Measurements from ENCODE around the gene GNAO1.

Gene GNAO1

DNA sequence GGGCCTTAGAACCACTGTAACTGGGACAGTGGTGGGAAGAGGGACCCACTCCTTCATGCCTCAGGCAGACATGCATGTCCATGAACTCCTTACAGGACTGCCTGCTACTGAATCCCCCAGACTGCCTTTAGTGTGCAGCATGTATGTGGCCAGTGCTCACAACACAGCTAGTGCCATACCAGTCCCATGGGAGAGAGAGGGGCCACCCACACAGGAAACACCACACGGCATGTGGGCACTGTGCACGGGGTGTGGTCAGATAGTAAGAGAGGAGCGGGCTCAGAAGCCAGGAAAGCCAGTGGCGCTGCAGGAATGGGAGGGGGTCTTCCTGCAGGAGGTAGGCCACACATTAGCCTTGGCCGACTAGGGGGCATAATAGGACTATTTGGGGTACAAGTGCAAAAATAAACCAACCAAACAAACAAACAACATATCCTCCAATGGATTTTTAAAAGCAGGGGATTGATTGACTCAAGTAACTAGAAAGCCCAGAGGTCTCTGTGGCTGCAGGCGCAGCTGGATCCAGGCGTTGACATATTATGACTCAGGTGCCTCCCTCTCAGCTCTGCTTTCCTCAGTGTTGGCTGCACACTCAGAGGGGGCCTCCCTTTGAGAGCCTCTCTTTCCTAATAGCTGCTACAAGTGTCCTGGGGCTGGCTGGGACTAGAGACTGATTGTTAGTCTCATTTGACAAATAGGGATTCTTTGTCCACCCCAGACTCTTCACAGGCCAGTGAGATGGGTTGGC, 129.7 kb downstream of the GNAO1 start:
- H3K27ac ChIP-seq (ENCODE audit: low read depth, low read length) = no peak overlapping the region
- no peak overlapping the region for H3K4me3 ChIP-seq (ENCODE audit: low read depth, low read length)
- H3K27me3 ChIP-seq (ENCODE audit: control insufficient read depth, insufficient read depth, low read length) = peaks cover 9% of the 10 kb centered on the region; the same call in 1 of the 2 replicates
- H3K4me1 ChIP-seq (ENCODE audit: control insufficient read depth, insufficient read depth, low read length) = 0 out of 2 replicates have a peak, but pooled peaks cover 2% of the 10 kb centered on the region
- no peak overlapping the region for H3K9ac ChIP-seq (ENCODE audit: low read depth, low read length)
- H3K9me3 ChIP-seq (ENCODE audit: control insufficient read depth, insufficient read depth, low read length) = no peaks in the 10 kb centered on the region
- H3K36me3 ChIP-seq (ENCODE audit: control insufficient read depth, insufficient read depth, low read length) = no peaks in the 10 kb centered on the region

DNA sequence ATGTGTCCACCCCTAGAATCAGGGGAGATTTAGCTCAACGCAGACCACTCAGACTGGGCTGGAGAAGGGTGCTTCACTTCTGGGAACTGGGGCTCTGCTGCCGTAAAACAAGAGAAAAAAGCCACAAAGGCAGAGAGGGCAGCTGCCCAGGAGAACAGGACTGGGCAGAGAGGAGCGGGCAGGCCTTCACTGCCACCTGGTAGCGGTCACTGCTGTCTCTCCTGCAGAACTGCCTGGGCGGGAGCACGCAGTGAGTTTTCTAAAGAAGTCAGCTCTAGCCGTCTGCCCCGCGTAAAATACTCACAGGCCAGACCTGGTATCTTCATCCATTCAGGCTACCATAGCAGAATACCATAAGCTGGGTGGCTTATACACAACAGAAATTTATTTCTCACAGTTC, 130.3 kb downstream of the GNAO1 start:
- no peaks in the 10 kb centered on the region for H3K36me3 ChIP-seq (ENCODE audit: control insufficient read depth, insufficient read depth, low read length)
- H3K4me3 ChIP-seq (ENCODE audit: low read depth, low read length) = no peak overlapping the region
- H3K9ac ChIP-seq (ENCODE audit: low read depth, low read length) = no peak overlapping the region
- H3K4me1 ChIP-seq (ENCODE audit: control insufficient read depth, insufficient read depth, low read length) = 0 out of 2 replicates have a peak, but pooled peaks cover 2% of the 10 kb centered on the region
- H3K27ac ChIP-seq (ENCODE audit: low read depth, low read length) = no peak overlapping the region
- no peaks in the 10 kb centered on the region for H3K9me3 ChIP-seq (ENCODE audit: control insufficient read depth, insufficient read depth, low read length)
- peaks cover 9% of the 10 kb centered on the region; the same call in 1 of the 2 replicates for H3K27me3 ChIP-seq (ENCODE audit: control insufficient read depth, insufficient read depth, low read length)

DNA sequence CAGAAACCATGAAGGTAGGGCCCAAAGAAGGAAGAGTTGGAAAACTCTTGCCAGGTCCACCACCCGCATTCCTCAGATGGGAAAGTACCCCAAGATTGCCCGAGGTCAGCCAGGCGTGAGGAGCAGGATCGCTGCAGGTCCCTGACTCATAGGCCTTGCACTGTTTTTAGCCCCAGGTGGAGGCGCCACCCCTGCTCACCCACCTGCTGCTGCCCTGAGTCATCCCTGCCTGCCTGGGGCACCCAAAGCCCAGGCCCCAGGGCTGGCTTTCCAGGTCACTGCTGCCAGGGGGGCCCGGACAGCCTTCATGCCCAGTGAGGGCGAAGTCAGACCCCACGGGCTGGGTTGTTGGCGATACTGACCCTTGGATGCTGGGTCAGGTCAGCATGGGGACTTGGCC, 133.1 kb downstream of the GNAO1 start:
- no peak overlapping the region for H3K27ac ChIP-seq (ENCODE audit: low read depth, low read length)
- no peak overlapping the region for H3K9ac ChIP-seq (ENCODE audit: low read depth, low read length)
- H3K27me3 ChIP-seq (ENCODE audit: control insufficient read depth, insufficient read depth, low read length) = no peaks in the 10 kb centered on the region
- no peaks in the 10 kb centered on the region for H3K9me3 ChIP-seq (ENCODE audit: control insufficient read depth, insufficient read depth, low read length)
- H3K36me3 ChIP-seq (ENCODE audit: control insufficient read depth, insufficient read depth, low read length) = no peaks in the 10 kb centered on the region
- H3K4me1 ChIP-seq (ENCODE audit: control insufficient read depth, insufficient read depth, low read length) = no peaks in the 10 kb centered on the region
- no peak overlapping the region for H3K4me3 ChIP-seq (ENCODE audit: low read depth, low read length)

DNA sequence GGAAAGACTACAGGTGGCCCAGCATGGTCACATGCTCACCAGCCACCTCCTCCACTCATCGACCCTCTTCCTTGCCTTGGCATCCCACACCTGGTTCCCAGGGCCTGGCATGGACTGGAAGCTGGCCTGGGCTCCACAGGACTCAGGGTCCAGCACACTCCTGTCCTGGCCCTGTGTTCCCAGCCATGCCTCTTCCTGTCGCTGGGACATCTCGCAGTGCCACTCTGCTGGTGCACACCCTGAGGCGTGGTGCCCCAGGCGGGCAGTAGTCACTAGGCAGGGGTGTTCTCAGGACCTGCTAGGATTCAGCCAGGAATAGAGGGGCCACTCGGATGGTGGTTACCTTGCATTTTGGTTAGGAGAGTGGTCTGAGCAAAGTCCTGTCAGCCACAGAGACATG, 134.7 kb downstream of the GNAO1 start:
- no peaks in the 10 kb centered on the region for H3K36me3 ChIP-seq (ENCODE audit: control insufficient read depth, insufficient read depth, low read length)
- H3K27ac ChIP-seq (ENCODE audit: low read depth, low read length) = no peak overlapping the region
- H3K4me3 ChIP-seq (ENCODE audit: low read depth, low read length) = no peak overlapping the region
- no peaks in the 10 kb centered on the region for H3K4me1 ChIP-seq (ENCODE audit: control insufficient read depth, insufficient read depth, low read length)
- H3K9ac ChIP-seq (ENCODE audit: low read depth, low read length) = no peak overlapping the region
- H3K9me3 ChIP-seq (ENCODE audit: control insufficient read depth, insufficient read depth, low read length) = no peaks in the 10 kb centered on the region
- H3K27me3 ChIP-seq (ENCODE audit: control insufficient read depth, insufficient read depth, low read length) = no peaks in the 10 kb centered on the region

DNA sequence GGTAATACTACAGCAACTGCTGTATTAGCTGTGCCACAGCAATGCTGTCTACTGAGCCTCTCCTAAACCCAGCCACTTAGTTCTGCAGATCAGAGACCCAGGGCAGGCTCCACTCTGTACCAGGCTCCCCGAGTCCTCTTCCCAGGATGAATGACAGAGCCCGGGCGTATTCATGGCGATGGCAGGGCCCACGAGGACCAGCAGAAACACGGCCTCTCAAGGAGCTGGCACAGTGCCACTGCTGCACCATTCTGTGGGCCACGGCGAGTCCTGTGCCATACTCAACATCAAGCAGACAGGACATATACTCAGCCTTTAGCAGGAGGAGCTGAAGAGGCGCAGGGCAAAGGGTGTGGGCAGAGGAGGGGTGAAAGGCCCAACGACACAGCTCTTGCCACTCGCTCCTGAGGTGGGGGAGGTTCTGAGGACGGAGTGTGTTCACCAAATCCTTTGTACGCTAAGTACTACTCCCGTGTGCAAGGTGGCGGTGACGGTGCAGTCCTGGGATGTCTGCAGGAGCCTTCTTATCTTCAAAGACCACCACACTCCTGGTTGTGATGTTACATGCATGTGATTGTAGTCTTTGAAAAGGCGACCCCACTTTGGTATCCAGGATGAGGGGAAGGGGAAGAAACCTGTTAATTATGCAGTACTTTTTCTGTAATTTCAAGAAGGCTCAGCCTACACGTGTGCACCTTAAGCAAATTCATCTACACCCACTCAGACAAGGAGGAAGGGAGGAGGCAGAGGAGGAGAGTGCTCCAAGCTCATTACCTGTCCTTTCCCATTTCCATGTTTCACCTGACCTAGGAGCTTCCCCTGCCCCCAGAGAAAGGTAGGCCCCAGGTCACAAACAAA, 136.0 kb downstream of the GNAO1 start:
- Histone ChIP-seq H3K4me3 (ENCODE audit: low read depth, low read length) (no peak overlapping the region), H3K27me3 (ENCODE audit: control insufficient read depth, insufficient read depth, low read length) (no peaks in the 10 kb centered on the region), H3K36me3 (ENCODE audit: control insufficient read depth, insufficient read depth, low read length) (no peaks in the 10 kb centered on the region), H3K9me3 (ENCODE audit: control insufficient read depth, insufficient read depth, low read length) (no peaks in the 10 kb centered on the region), H3K27ac (ENCODE audit: low read depth, low read length) (no peak overlapping the region), H3K4me1 (ENCODE audit: control insufficient read depth, insufficient read depth, low read length) (no peaks in the 10 kb centered on the region), H3K9ac (ENCODE audit: low read depth, low read length) (no peak overlapping the region)

DNA sequence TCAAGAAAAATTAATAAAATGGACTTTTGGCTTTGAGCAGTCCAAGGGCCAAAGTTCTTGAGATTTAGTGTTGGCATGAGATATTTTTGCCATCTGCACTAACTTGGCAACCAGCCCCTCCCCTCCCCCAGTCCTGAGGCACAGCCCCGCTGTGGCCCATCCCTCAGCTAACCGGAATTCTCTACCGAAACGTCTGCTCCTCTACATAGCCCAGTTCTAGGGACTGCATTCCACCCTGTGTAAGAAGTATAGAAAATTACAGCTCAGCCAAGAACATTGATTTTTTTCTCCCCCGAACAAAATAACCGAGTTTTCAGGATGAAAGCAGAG, 136.6 kb downstream of the GNAO1 start:
- no peaks in the 10 kb centered on the region for H3K36me3 ChIP-seq (ENCODE audit: control insufficient read depth, insufficient read depth, low read length)
- no peak overlapping the region for H3K27ac ChIP-seq (ENCODE audit: low read depth, low read length)
- H3K4me1 ChIP-seq (ENCODE audit: control insufficient read depth, insufficient read depth, low read length) = no peaks in the 10 kb centered on the region
- no peaks in the 10 kb centered on the region for H3K9me3 ChIP-seq (ENCODE audit: control insufficient read depth, insufficient read depth, low read length)
- H3K9ac ChIP-seq (ENCODE audit: low read depth, low read length) = no peak overlapping the region
- H3K4me3 ChIP-seq (ENCODE audit: low read depth, low read length) = no peak overlapping the region
- H3K27me3 ChIP-seq (ENCODE audit: control insufficient read depth, insufficient read depth, low read length) = no peaks in the 10 kb centered on the region

DNA sequence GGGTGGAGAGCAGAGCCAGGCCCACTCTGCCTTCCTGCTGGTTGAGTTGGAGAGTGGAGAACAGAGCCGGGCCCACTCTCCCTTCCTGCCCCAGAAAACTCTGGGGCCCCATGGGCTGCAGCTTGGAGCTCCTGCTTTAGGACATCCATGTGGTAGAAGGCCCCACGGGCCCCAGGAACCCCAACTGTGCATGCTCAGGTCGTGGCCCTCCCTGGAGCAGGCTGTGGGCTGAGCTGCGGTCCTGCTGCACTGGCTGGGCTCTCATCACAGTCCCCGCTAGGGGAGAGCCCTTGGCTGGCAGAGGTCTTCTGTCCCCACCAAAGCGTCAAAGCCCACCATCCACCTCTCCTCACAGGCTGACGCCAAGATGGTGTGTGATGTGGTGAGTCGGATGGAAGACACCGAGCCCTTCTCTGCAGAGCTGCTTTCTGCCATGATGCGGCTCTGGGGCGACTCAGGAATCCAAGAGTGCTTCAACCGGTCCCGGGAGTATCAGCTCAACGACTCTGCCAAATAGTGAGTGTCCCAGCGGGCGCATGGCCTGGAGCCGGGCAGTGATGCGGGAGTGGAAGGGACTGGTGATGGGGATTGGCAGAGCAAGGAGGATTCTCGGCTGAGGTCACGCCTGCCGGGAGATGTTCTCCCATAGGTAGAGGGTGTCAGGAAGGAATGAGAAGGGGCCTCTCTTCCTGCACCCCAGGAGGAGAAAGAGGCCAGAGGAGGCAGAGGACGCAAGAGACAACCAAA, 137.2 kb downstream of the GNAO1 start:
- Histone ChIP-seq H3K4me1 (ENCODE audit: control insufficient read depth, insufficient read depth, low read length) (no peaks in the 10 kb centered on the region), H3K9me3 (ENCODE audit: control insufficient read depth, insufficient read depth, low read length) (no peaks in the 10 kb centered on the region), H3K27ac (ENCODE audit: low read depth, low read length) (no peak overlapping the region), H3K36me3 (ENCODE audit: control insufficient read depth, insufficient read depth, low read length) (no peaks in the 10 kb centered on the region), H3K27me3 (ENCODE audit: control insufficient read depth, insufficient read depth, low read length) (no peaks in the 10 kb centered on the region), H3K9ac (ENCODE audit: low read depth, low read length) (no peak overlapping the region), H3K4me3 (ENCODE audit: low read depth, low read length) (no peak overlapping the region)

DNA sequence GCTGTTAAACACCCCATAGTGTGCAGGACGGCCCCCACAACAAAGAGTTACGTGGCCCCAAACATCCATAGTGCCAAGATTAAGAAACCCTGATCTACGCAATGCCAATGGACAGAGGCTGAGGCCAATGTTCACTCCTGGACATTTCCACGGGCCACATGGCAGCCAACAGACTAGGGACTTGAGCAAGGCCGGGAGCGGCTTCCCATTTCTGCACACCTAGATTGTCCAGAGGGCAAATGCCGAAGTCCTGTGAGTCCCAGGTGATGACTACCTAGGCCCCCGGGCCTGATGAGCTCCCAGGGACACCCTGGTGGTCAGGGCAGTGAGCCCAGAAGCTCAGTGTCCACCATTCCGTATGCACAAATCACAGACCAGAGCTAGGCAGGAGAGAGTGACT, 138.6 kb downstream of the GNAO1 start:
- Histone ChIP-seq H3K9ac (ENCODE audit: low read depth, low read length) (no peak overlapping the region), H3K4me1 (ENCODE audit: control insufficient read depth, insufficient read depth, low read length) (no peaks in the 10 kb centered on the region), H3K9me3 (ENCODE audit: control insufficient read depth, insufficient read depth, low read length) (no peaks in the 10 kb centered on the region), H3K4me3 (ENCODE audit: low read depth, low read length) (no peak overlapping the region), H3K27ac (ENCODE audit: low read depth, low read length) (no peak overlapping the region), H3K36me3 (ENCODE audit: control insufficient read depth, insufficient read depth, low read length) (no peaks in the 10 kb centered on the region), H3K27me3 (ENCODE audit: control insufficient read depth, insufficient read depth, low read length) (no peaks in the 10 kb centered on the region)

DNA sequence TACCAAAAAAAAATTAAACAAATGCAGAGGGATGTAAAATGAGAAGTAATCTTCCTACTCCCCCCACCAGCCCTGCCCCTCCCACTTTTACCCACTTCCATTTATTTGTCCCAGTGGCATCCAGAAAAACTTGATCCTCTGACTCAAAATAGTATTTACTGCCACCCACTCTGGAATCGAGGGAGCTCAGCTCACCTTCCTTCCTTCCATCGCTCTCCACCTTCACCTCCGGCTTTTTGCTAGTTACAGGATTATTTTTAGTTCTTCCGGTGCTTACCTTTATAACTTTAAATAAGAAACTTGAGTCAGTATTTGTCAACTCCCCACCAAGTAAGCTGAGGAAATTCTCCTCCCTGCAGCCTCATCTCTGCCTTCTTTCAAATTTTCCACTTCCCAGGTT, 139.2 kb downstream of the GNAO1 start:
- no peaks in the 10 kb centered on the region for H3K4me1 ChIP-seq (ENCODE audit: control insufficient read depth, insufficient read depth, low read length)
- no peak overlapping the region for H3K9ac ChIP-seq (ENCODE audit: low read depth, low read length)
- H3K27me3 ChIP-seq (ENCODE audit: control insufficient read depth, insufficient read depth, low read length) = no peaks in the 10 kb centered on the region
- H3K9me3 ChIP-seq (ENCODE audit: control insufficient read depth, insufficient read depth, low read length) = no peaks in the 10 kb centered on the region
- H3K36me3 ChIP-seq (ENCODE audit: control insufficient read depth, insufficient read depth, low read length) = no peaks in the 10 kb centered on the region
- no peak overlapping the region for H3K27ac ChIP-seq (ENCODE audit: low read depth, low read length)
- H3K4me3 ChIP-seq (ENCODE audit: low read depth, low read length) = no peak overlapping the region

DNA sequence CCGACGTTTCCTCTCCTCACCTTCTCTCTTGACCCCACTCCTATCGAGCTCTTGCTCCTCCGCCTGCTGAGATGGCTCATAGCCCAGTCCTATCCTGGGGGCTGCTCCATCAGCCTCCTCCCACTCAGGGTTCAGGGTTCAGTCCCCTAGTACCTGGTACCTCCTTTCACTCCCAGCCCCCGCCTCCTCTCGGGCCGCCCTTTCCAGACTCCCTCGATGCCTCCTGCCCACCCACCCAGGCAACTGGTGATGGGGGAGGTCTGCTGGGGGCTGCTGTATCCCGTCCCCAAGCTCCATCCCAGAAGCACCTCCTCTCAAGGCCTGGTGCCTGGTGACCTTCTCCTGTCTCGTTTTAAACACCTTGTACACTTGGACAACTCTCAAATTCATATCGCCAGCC, 140.1 kb downstream of the GNAO1 start:
- Histone ChIP-seq H3K4me3 (ENCODE audit: low read depth, low read length) (no peak overlapping the region), H3K9me3 (ENCODE audit: control insufficient read depth, insufficient read depth, low read length) (no peaks in the 10 kb centered on the region), H3K9ac (ENCODE audit: low read depth, low read length) (no peak overlapping the region), H3K27ac (ENCODE audit: low read depth, low read length) (no peak overlapping the region), H3K36me3 (ENCODE audit: control insufficient read depth, insufficient read depth, low read length) (no peaks in the 10 kb centered on the region), H3K27me3 (ENCODE audit: control insufficient read depth, insufficient read depth, low read length) (no peaks in the 10 kb centered on the region), H3K4me1 (ENCODE audit: control insufficient read depth, insufficient read depth, low read length) (no peaks in the 10 kb centered on the region)

DNA sequence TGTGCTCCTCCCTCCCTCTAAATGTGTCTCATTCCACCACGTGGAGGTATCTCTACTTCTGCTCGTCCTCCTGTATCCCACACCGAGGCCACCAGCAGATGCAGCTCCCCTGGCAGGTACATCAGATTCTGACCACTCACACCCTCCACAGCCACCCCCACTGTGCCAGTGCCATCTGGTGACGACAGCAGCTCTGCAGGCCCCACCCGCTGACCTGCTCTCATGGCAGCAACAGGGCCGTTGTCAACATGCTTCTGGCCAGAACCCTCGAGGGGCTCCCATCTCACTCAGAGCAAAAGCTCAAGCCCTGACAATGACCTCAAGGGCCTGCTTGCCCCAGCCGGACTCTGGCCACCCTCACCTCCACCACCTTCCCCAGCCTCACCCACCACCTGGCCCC, 140.6 kb downstream of the GNAO1 start:
- H3K36me3 ChIP-seq (ENCODE audit: control insufficient read depth, insufficient read depth, low read length) = no peaks in the 10 kb centered on the region
- H3K27ac ChIP-seq (ENCODE audit: low read depth, low read length) = no peak overlapping the region
- H3K4me1 ChIP-seq (ENCODE audit: control insufficient read depth, insufficient read depth, low read length) = no peaks in the 10 kb centered on the region
- no peaks in the 10 kb centered on the region for H3K27me3 ChIP-seq (ENCODE audit: control insufficient read depth, insufficient read depth, low read length)
- H3K9me3 ChIP-seq (ENCODE audit: control insufficient read depth, insufficient read depth, low read length) = no peaks in the 10 kb centered on the region
- H3K9ac ChIP-seq (ENCODE audit: low read depth, low read length) = no peak overlapping the region
- no peak overlapping the region for H3K4me3 ChIP-seq (ENCODE audit: low read depth, low read length)
